ENCODE data around the gene RIC8A. TPM values are rescaled to one million over a fixed set of nuclear protein-coding genes. Genes with fewer than 3 reads are reported as not detected.

Gene RIC8A
- total and polyA plus RNA-seq, 9 donors: 33.6 to 119 (median 83.8) TPM

DNA sequence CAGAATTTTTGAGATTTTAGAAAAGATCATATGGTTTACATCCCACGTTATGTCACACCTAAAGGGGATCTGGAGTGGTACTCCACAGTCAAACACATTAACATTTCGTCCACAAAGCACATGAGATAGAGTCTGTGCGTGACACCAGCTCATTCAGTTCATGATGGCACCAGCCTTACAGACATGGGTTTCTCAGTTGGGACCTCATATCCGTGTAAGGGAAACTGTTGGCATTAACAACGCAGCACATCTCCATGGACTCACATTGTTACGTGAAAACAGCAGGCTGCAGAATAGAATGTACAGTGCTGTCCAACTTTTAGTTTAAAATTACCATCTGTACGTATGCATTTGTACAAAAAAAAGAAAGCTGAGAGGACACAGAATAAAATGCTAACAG, 14.0 kb downstream of the RIC8A start:
- no peak for DNase-seq
- H3K36me3 ChIP-seq: no peaks in the 10 kb centered on the region
- no peaks in the 10 kb centered on the region for H3K9me3 ChIP-seq
- no peaks in the 10 kb centered on the region for H3K4me1 ChIP-seq (ENCODE audit: insufficient read depth)
- no peaks in the 10 kb centered on the region for H3K27me3 ChIP-seq
- intact Hi-C loops (cut with DNase I): no loop called here
- H3K4me3 ChIP-seq: no peak overlapping the region
- H3K27ac ChIP-seq: no peak overlapping the region
- TF ChIP-seq, protein P1, sequence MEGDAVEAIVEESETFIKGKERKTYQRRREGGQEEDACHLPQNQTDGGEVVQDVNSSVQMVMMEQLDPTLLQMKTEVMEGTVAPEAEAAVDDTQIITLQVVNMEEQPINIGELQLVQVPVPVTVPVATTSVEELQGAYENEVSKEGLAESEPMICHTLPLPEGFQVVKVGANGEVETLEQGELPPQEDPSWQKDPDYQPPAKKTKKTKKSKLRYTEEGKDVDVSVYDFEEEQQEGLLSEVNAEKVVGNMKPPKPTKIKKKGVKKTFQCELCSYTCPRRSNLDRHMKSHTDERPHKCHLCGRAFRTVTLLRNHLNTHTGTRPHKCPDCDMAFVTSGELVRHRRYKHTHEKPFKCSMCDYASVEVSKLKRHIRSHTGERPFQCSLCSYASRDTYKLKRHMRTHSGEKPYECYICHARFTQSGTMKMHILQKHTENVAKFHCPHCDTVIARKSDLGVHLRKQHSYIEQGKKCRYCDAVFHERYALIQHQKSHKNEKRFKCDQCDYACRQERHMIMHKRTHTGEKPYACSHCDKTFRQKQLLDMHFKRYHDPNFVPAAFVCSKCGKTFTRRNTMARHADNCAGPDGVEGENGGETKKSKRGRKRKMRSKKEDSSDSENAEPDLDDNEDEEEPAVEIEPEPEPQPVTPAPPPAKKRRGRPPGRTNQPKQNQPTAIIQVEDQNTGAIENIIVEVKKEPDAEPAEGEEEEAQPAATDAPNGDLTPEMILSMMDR (IDR thresholded peaks at IDR 0.05): no peak
- TF ChIP-seq POLR2A (IDR thresholded peaks at IDR 0.05): no peak
- no peak for TF ChIP-seq EP300 (IDR thresholded peaks at IDR 0.05)
- WGBS, 3 donors: 87 to 91% (median 89%) methylated on average over 7 of the region's 7 CpGs

DNA sequence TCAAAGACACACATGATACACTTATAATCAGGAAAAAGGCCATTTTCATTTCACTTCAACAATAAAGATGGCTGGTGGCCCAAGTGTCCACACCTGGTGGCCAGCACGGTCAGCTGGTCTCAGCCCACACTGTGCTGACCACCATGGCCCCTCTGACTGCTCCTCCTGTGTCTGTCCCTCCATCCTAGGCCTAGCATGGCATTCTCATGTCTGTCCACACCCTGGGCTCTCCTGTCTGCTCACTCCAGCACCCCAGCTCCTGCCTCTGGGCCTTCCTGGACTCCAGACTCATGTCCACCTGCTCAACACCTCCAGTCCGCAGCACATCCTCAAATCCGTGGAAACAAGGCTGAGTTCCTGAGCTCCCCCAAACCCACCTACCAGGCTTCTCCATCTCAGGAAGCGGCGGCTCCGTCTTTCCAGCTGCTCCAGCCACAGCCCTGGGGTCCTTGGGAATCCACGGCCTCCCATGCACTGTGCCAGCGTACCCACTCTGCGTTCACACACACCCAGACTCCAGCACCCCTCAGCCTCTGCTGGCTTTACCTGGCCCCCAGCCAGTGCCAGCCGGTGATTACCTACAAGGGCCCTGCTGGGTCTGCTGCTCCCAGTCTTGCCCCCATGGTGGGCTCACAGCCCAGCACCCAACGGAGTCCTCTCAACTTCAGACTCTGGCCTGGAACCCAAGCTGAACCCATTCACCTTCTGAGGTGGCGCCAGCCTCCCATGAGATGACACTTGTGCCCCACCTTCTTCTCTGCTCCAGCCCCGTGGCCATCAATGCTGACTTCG, 14.7 kb downstream of the RIC8A start:
- TF ChIP-seq, protein P1 (IDR thresholded peaks at IDR 0.05): no peak
- TF ChIP-seq EP300 (IDR thresholded peaks at IDR 0.05) (no peak), POLR2A (IDR thresholded peaks at IDR 0.05) (no peak)
- WGBS, 3 donors: 89 to 92% (median 90%) methylated on average over 14 of the region's 14 CpGs

DNA sequence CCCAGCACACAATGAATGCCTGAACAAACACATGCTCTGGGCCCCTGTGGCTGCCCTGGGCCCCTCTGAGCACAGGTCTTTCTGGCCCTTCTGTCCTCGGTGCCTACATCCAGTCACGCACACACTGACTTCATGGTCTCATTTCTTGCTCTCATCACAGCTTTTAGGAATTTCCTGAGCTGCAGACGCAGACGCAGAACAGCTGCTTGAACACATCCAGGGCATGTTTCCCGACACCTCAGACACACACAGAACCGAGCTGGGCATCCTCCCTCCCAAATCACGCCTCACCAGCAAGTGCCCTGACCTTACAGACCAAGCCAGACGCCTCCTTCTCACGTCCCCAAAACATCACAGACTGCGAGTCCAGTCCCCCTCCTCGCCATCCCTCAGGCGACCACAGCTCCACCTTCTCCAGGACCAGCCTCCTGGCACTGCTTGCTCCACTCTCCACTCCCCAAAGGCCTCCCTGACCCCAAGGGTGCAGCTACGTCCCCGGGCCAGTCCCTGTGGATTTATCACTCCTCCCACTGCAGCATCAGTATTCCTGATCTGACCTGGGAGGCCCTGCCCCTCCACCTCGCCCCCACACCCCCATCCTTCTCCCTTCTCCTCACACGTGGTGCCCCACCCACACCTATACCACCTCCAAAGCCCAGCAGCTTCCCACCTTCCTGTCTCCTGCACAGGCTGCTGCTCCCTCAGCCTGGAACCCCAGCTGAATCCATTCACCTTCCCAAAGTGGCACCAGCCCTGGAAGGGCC, 15.7 kb downstream of the RIC8A start:
- no peaks in the 10 kb centered on the region for H3K36me3 ChIP-seq
- H3K9me3 ChIP-seq: no peaks in the 10 kb centered on the region
- peak in 1 of 5 donors; percentile 15 for DNase-seq
- TF ChIP-seq POLR2A (IDR thresholded peaks at IDR 0.05): no peak
- TF ChIP-seq, protein P1 (IDR thresholded peaks at IDR 0.05): no peak
- TF ChIP-seq EP300 (IDR thresholded peaks at IDR 0.05): no peak
- no peaks in the 10 kb centered on the region for H3K27me3 ChIP-seq
- H3K27ac ChIP-seq: no peak overlapping the region
- intact Hi-C loops (cut with DNase I): no loop called here
- H3K4me1 ChIP-seq (ENCODE audit: insufficient read depth): no peaks in the 10 kb centered on the region
- WGBS, 3 donors: 68 to 73% (median 71%) methylated on average over 16 of the region's 16 CpGs
- no peak overlapping the region for H3K4me3 ChIP-seq

More for the DNA sequence above, 14.7 kb downstream of the RIC8A start:
- Histone ChIP-seq H3K36me3 (no peaks in the 10 kb centered on the region), H3K27me3 (no peaks in the 10 kb centered on the region), H3K4me3 (no peak overlapping the region), H3K4me1 (ENCODE audit: insufficient read depth) (no peaks in the 10 kb centered on the region), H3K27ac (no peak overlapping the region), H3K9me3 (no peaks in the 10 kb centered on the region)
- intact Hi-C loops (cut with DNase I): no loop called here
- DNase-seq: peak in 1 of 5 donors; percentile 17

DNA sequence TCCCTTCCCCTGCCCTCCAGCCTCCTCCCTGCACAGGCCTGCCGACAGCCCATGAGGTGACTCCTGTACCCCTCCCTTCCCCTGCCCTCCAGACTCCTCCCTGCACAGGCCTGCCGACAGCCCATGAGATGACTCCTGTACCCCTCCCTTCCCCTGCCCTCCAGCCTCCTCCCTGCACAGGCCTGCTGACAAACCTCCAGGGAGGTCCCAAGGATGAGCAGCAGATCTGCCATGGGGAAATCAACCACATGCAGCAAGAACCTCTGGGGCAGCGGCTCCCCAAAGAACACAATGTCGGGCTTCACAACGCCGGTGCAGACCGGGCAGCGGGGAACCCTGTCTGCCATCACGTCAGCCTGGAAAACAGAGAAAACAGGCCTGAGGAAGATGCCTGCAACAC, 16.4 kb downstream of the RIC8A start:
- WGBS, 3 donors: 84 to 96% (median 92%) methylated on average over 7 to 9 of the region's 9 CpGs
- H3K36me3 ChIP-seq: no peaks in the 10 kb centered on the region
- no peak overlapping the region for H3K27ac ChIP-seq
- H3K9me3 ChIP-seq: no peaks in the 10 kb centered on the region
- intact Hi-C loops (cut with DNase I): no loop called here
- H3K4me1 ChIP-seq (ENCODE audit: insufficient read depth): no peaks in the 10 kb centered on the region
- peak in 1 of 5 donors; percentile 8 for DNase-seq
- TF ChIP-seq POLR2A (IDR thresholded peaks at IDR 0.05) (no peak), EP300 (IDR thresholded peaks at IDR 0.05) (no peak)
- TF ChIP-seq, protein P1 (IDR thresholded peaks at IDR 0.05): no peak
- no peak overlapping the region for H3K4me3 ChIP-seq
- no peaks in the 10 kb centered on the region for H3K27me3 ChIP-seq

All from ovary (tissue), 9 donors.